Spleen (tissue), 7 donors: ENCODE data around the gene NLGN3.

Source experiments
- CTCF ChIP-seq, 11 experiments: fragments of 200-600 bp in 7 of 11; fragments of 450-650 bp in 4 of 11; sonication (generic) in 4 of 11; IDR thresholded peaks in 8 of 11; conservative IDR thresholded peaks in 3 of 11; 1 replicate in 7 of 11; 2 replicates in 4 of 11; pipeline versions ENCODE4 v1.4.0 to v1.8.0; 2016 to 2021; ENCODE audit warnings: antibody characterized with exemption in 11 of 11, inconsistent platforms in 4 of 11, mild to moderate bottlenecking in 1 of 11
- POLR2A ChIP-seq, 3 donors: fragments of 450-650 bp; IDR thresholded peaks; one replicate each; pipeline ENCODE4 v1.5.1; 2017; ENCODE audit warnings: antibody characterized with exemption in 3 of 3, mild to moderate bottlenecking in 1 of 3
- POLR2AphosphoS5 ChIP-seq, 3 donors: sonication (generic); formaldehyde crosslinking; IDR thresholded peaks; one replicate each; pipeline ENCODE4 v1.5.1; 2017; ENCODE audit warnings: antibody characterized with exemption in 3 of 3
- donor health status: DM: no; HTN: no; CAD: no; lungs with moderate emphysema.
- donor health status: DM: no; HTN: no; CAD: no.
- donor health status: DM: no; HTN: no; CAD: no.

DNA sequence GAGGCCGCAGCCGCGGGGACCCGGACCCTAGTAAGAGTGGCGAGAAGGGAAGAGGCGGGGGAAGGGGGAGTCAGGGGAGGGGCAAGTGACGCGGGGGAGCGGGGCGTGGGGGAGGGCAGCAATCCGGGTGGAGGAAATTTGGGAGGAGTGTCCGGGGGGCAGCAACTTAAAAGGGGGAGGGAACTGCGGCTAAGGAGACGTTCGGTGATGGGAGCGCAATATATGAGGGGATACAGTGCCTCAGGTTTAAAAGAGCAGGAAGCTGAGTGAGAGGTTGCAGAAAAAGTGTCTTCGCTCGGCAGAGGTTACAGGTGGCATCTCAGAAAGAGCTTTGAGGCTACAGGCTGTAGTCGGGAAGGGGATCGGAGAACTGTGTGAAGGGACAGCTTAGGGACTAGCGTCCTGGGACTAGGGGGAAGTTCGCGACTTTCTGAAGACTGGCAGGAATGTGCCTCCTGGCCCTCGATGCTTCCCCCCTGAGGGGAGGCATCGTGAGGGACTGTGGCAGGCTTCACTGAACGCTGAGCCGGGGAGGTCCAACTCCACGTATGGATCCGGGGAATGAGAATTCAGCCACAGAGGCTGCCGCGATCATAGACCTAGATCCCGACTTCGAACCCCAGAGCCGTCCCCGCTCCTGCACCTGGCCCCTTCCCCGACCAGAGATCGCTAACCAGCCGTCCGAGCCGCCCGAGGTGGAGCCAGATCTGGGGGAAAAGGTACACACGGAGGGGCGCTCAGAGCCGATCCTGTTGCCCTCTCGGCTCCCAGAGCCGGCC lies 48.5 kb upstream of the NLGN3 start:
- no peak for TF ChIP-seq CTCF (IDR thresholded peaks at IDR 0.05 in 8 of 11, conservative IDR thresholded peaks at IDR 0.05 in 3 of 11)
- no peak for TF ChIP-seq POLR2AphosphoS5 (IDR thresholded peaks at IDR 0.05)
- peak in 1 of 3 donors; percentile 41 for TF ChIP-seq POLR2A (IDR thresholded peaks at IDR 0.05)
